HEK293 (cell line): Measurements from ENCODE around the gene GCNT2.

Experiments used
- AEBP2 ChIP-seq: fragments of 450-650 bp; formaldehyde crosslinking; IDR thresholded peaks from 2 replicates; pipeline ENCODE4 v1.5.1; 2016; ENCODE audit warnings: missing biosample characterization, missing genetic modification characterization, borderline replicate concordance
- CTCF ChIP-seq: fragments of 450-650 bp; formaldehyde crosslinking; IDR thresholded peaks from 2 replicates; pipeline ENCODE4 v1.5.1; 2016; ENCODE audit warnings: missing biosample characterization, missing genetic modification characterization
- ELK4 ChIP-seq: IDR thresholded peaks from 2 replicates; pipeline ENCODE4 v1.6.1; 2011; ENCODE audit warnings: mild to moderate bottlenecking, low read depth, low read length, borderline replicate concordance
- GLI2 ChIP-seq: fragments of 450-650 bp; formaldehyde crosslinking; IDR thresholded peaks from 2 replicates; pipeline ENCODE4; 2017; ENCODE audit warnings: missing biosample characterization, missing genetic modification characterization, low read depth, borderline replicate concordance
- KLF16 ChIP-seq: fragments of 450-650 bp; formaldehyde crosslinking; IDR thresholded peaks from 2 replicates; pipeline ENCODE4 v1.5.1; 2017; ENCODE audit warnings: missing biosample characterization, missing genetic modification characterization
- MZF1 ChIP-seq: fragments of 450-650 bp; formaldehyde crosslinking; IDR thresholded peaks from 2 replicates; pipeline ENCODE4 v1.5.1; 2017; ENCODE audit warnings: missing biosample characterization, missing genetic modification characterization, borderline replicate concordance
- OSR2 ChIP-seq: fragments of 450-650 bp; formaldehyde crosslinking; IDR thresholded peaks from 2 replicates; pipeline ENCODE4 v1.5.1; 2016; ENCODE audit warnings: missing biosample characterization, missing genetic modification characterization
- TCF7L2 ChIP-seq: IDR thresholded peaks from 2 replicates; pipeline ENCODE4 v1.6.1; 2011; ENCODE audit warnings: low read depth, mild to moderate bottlenecking, inconsistent platforms, low read length, moderate library complexity, borderline replicate concordance
- TRIM28 ChIP-seq: IDR thresholded peaks from 2 replicates; pipeline ENCODE4 v1.6.1; 2011; ENCODE audit warnings: low read length, control low read depth, borderline replicate concordance
- ZBTB17 ChIP-seq: fragments of 450-650 bp; formaldehyde crosslinking; IDR thresholded peaks from 2 replicates; pipeline ENCODE4 v1.5.1; 2016; ENCODE audit warnings: missing biosample characterization, missing genetic modification characterization
- ZBTB20 ChIP-seq: fragments of 450-650 bp; formaldehyde crosslinking; IDR thresholded peaks from 2 replicates; pipeline ENCODE4 v1.5.1; 2016; ENCODE audit warnings: missing biosample characterization, missing genetic modification characterization
- ZBTB26 ChIP-seq: fragments of 450-650 bp; formaldehyde crosslinking; optimal IDR thresholded peaks from 2 replicates; pipeline ENCODE3; 2016; ENCODE audit warnings: missing biosample characterization, mild to moderate bottlenecking, missing genetic modification characterization
- ZEB2 ChIP-seq: fragments of 450-650 bp; formaldehyde crosslinking; IDR thresholded peaks from 2 replicates; pipeline ENCODE4 v1.5.1; 2016; ENCODE audit warnings: missing biosample characterization, missing genetic modification characterization
- ZFP3 ChIP-seq: fragments of 450-650 bp; formaldehyde crosslinking; IDR thresholded peaks from 2 replicates; pipeline ENCODE4 v1.5.1; 2016; ENCODE audit warnings: low read depth, missing biosample characterization, missing genetic modification characterization
- ZIC2 ChIP-seq: fragments of 450-650 bp; formaldehyde crosslinking; IDR thresholded peaks from 2 replicates; pipeline ENCODE4 v1.5.1; 2016; ENCODE audit warnings: missing biosample characterization, missing genetic modification characterization
- ZNF140 ChIP-seq: fragments of 450-650 bp; formaldehyde crosslinking; IDR thresholded peaks from 2 replicates; pipeline ENCODE4 v1.5.1; 2016; ENCODE audit warnings: missing biosample characterization, missing genetic modification characterization
- ZNF16 ChIP-seq: fragments of 450-650 bp; formaldehyde crosslinking; IDR thresholded peaks from 2 replicates; pipeline ENCODE4 v1.5.1; 2016; ENCODE audit warnings: low read depth, missing biosample characterization, missing genetic modification characterization
- ZNF174 ChIP-seq: fragments of 450-650 bp; formaldehyde crosslinking; IDR thresholded peaks from 2 replicates; pipeline ENCODE4 v1.5.0; 2017; ENCODE audit warnings: missing biosample characterization, mild to moderate bottlenecking, missing genetic modification characterization
- ZNF184 ChIP-seq: fragments of 450-650 bp; IDR thresholded peaks from 2 replicates; pipeline ENCODE4 v1.5.1; 2018; ENCODE audit warnings: missing biosample characterization, mild to moderate bottlenecking, missing genetic modification characterization
- ZNF19 ChIP-seq: fragments of 450-650 bp; formaldehyde crosslinking; IDR thresholded peaks from 2 replicates; pipeline ENCODE4; 2016; ENCODE audit warnings: missing biosample characterization, missing genetic modification characterization, low read depth
- ZNF221 ChIP-seq: fragments of 450-650 bp; formaldehyde crosslinking; IDR thresholded peaks from 2 replicates; pipeline ENCODE4 v1.5.1; 2017; ENCODE audit warnings: missing biosample characterization, missing genetic modification characterization, borderline replicate concordance
- ZNF335 ChIP-seq: fragments of 450-650 bp; formaldehyde crosslinking; conservative IDR thresholded peaks from 2 replicates; pipeline ENCODE4 v1.5.1; 2016; ENCODE audit warnings: missing biosample characterization, missing genetic modification characterization
- ZNF341 ChIP-seq: fragments of 450-650 bp; formaldehyde crosslinking; IDR thresholded peaks from 2 replicates; pipeline ENCODE4; 2016; ENCODE audit warnings: low read depth, missing biosample characterization, missing genetic modification characterization
- ZNF423 ChIP-seq: fragments of 450-650 bp; formaldehyde crosslinking; IDR thresholded peaks from 2 replicates; pipeline ENCODE4 v1.5.1; 2016; ENCODE audit warnings: missing biosample characterization, missing genetic modification characterization
- ZNF514 ChIP-seq: fragments of 450-650 bp; formaldehyde crosslinking; IDR thresholded peaks from 2 replicates; pipeline ENCODE4 v1.5.1; 2016; ENCODE audit warnings: missing biosample characterization, missing genetic modification characterization
- ZNF548 ChIP-seq: fragments of 450-650 bp; formaldehyde crosslinking; IDR thresholded peaks from 2 replicates; pipeline ENCODE4 v1.5.1; 2016; ENCODE audit warnings: missing biosample characterization, missing genetic modification characterization
- ZNF549 ChIP-seq: fragments of 450-650 bp; IDR thresholded peaks from 2 replicates; pipeline ENCODE4 v1.5.1; 2018; ENCODE audit warnings: missing biosample characterization, missing genetic modification characterization, mild to moderate bottlenecking, inconsistent platforms, moderate library complexity
- ZNF555 ChIP-seq: fragments of 450-650 bp; formaldehyde crosslinking; conservative IDR thresholded peaks from 2 replicates; pipeline ENCODE4 v1.5.1; 2017; ENCODE audit warnings: missing biosample characterization, mild to moderate bottlenecking, missing genetic modification characterization, inconsistent platforms
- ZNF560 ChIP-seq: fragments of 450-650 bp; formaldehyde crosslinking; IDR thresholded peaks from 2 replicates; pipeline ENCODE4 v1.5.1; 2017; ENCODE audit warnings: missing biosample characterization, missing genetic modification characterization, borderline replicate concordance
- ZNF600 ChIP-seq: fragments of 450-650 bp; formaldehyde crosslinking; IDR thresholded peaks from 2 replicates; pipeline ENCODE4 v1.5.1; 2016; ENCODE audit warnings: missing biosample characterization, missing genetic modification characterization
- ZNF629 ChIP-seq: fragments of 450-650 bp; formaldehyde crosslinking; IDR thresholded peaks from 2 replicates; pipeline ENCODE4 v1.5.1; 2017; ENCODE audit warnings: missing biosample characterization, missing genetic modification characterization
- ZNF776 ChIP-seq: fragments of 450-650 bp; formaldehyde crosslinking; IDR thresholded peaks from 2 replicates; pipeline ENCODE4 v1.5.0; 2017; ENCODE audit warnings: missing biosample characterization, missing genetic modification characterization, borderline replicate concordance
- ZSCAN30 ChIP-seq: fragments of 450-650 bp; IDR thresholded peaks from 2 replicates; pipeline ENCODE4 v1.5.1; 2018; ENCODE audit warnings: missing biosample characterization, mild to moderate bottlenecking, missing genetic modification characterization, moderate library complexity

The GCNT2 gene

GRCh38 chr6:10521104-10521808, at the start of gene GCNT2 (continued):
- peak; percentile 74 for TF ChIP-seq ZSCAN30 (tag by site-specific recombination)
- TF ChIP-seq ZNF600 (tag by site-specific recombination), result peak; percentile 79
- TF ChIP-seq CTCF, result no peak
- TF ChIP-seq ZNF335, result peak; percentile 57
- no peak for TF ChIP-seq TCF7L2
- no peak for TF ChIP-seq ZNF221 (tag by site-specific recombination)
- no peak for TF ChIP-seq GLI2
- TF ChIP-seq TRIM28, result peak; percentile 80; the same call in 1 of the 2 replicates
- no peak for TF ChIP-seq AEBP2 (tag by site-specific recombination)
- TF ChIP-seq ZNF776 (tag by site-specific recombination), result no peak
- peak; percentile 98 for TF ChIP-seq ZNF423 (tag by site-specific recombination)
- peak; percentile 53; the same call in 1 of the 2 replicates for TF ChIP-seq ZNF341
- TF ChIP-seq ZNF555 (tag by site-specific recombination), result no peak
- no peak for TF ChIP-seq ZNF549 (tag by site-specific recombination)
- no peak for TF ChIP-seq KLF16 (tag by site-specific recombination)
- no peak for TF ChIP-seq ZNF140 (tag by site-specific recombination)
- no peak for TF ChIP-seq ZNF19 (tag by site-specific recombination)
- TF ChIP-seq ELK4, result no peak
- TF ChIP-seq ZEB2 (tag by site-specific recombination), result no peak
- no peak for TF ChIP-seq ZNF184 (tag by site-specific recombination)
- TF ChIP-seq ZBTB20 (tag by site-specific recombination), result 0 out of 2 replicates have a peak, but pooled peaks have one; percentile 15
- peak; percentile 98 for TF ChIP-seq ZIC2 (tag by site-specific recombination)
- TF ChIP-seq ZNF548, result no peak
- no peak for TF ChIP-seq ZFP3 (tag by site-specific recombination)
- peak; percentile 74 for TF ChIP-seq ZNF629 (tag by site-specific recombination)
- peak; percentile 85; the same call in 1 of the 2 replicates for TF ChIP-seq MZF1 (tag by site-specific recombination)
- no peak for TF ChIP-seq ZBTB26 (tag by site-specific recombination)
- TF ChIP-seq ZNF560 (tag by site-specific recombination), result no peak
- TF ChIP-seq ZBTB17 (tag by site-specific recombination), result peak; percentile 63
- TF ChIP-seq ZNF16 (tag by site-specific recombination), result no peak
- TF ChIP-seq ZNF514 (tag by site-specific recombination), result no peak
- TF ChIP-seq OSR2 (tag by site-specific recombination), result peak; percentile 90
- TF ChIP-seq ZNF174 (tag by site-specific recombination), result no peak
